Spleen (tissue), 11 donors: ENCODE data around the gene TOM1L2. TPM values are rescaled to one million over a fixed set of nuclear protein-coding genes. Genes with fewer than 3 reads are reported as not detected.

Experiments used
- DNase-seq: peaks from one replicate; pipeline ENCODE4 v3.0.0-alpha.2; 2020
- H3K27ac ChIP-seq, 8 donors: fragments of 200-600 bp; sonication (generic) in 7 of 8; 1 replicate in 4 of 8; 2 replicates in 4 of 8; pipeline versions ENCODE4 v1.5.0 to v1.8.0; 2016 to 2021; ENCODE audit warnings: inconsistent platforms in 4 of 8, mild to moderate bottlenecking in 4 of 8, moderate library complexity in 1 of 8
- H3K27me3 ChIP-seq, 7 donors: fragments of 200-600 bp; sonication (generic) in 6 of 7; replicated peaks in 1 of 7; 1 replicate in 4 of 7; 2 replicates in 3 of 7; pipeline versions ENCODE4 v1.5.0 to v1.8.0; 2016 to 2021; ENCODE audit warnings: inconsistent platforms in 3 of 7, mild to moderate bottlenecking in 1 of 7
- H3K36me3 ChIP-seq, 6 donors: fragments of 200-600 bp; sonication (generic) in 5 of 6; 1 replicate in 4 of 6; 2 replicates in 2 of 6; pipeline versions ENCODE4 v1.5.0 to v1.8.0; 2016 to 2021; ENCODE audit warnings: inconsistent platforms in 2 of 6
- H3K4me1 ChIP-seq, 6 donors: fragments of 200-600 bp; sonication (generic) in 5 of 6; 1 replicate in 3 of 6; 2 replicates in 3 of 6; pipeline versions ENCODE4 v1.5.0 to v1.8.0; 2016 to 2021; ENCODE audit warnings: inconsistent platforms in 3 of 6
- H3K4me3 ChIP-seq, 8 donors: fragments of 200-600 bp; sonication (generic) in 7 of 8; 1 replicate in 4 of 8; 2 replicates in 4 of 8; pipeline versions ENCODE4 v1.5.0 to v1.8.0; 2016 to 2021; ENCODE audit warnings: inconsistent platforms in 4 of 8, mild to moderate bottlenecking in 4 of 8, moderate library complexity in 2 of 8
- H3K9me3 ChIP-seq, 8 donors: fragments of 200-600 bp; sonication (generic) in 7 of 8; 1 replicate in 4 of 8; 2 replicates in 4 of 8; pipeline versions ENCODE4 v1.5.0 to v1.8.0; 2016 to 2021; ENCODE audit warnings: inconsistent platforms in 4 of 8
- POLR2A ChIP-seq, 3 donors: fragments of 450-650 bp; IDR thresholded peaks; one replicate each; pipeline ENCODE4 v1.5.1; 2017; ENCODE audit warnings: antibody characterized with exemption in 3 of 3, mild to moderate bottlenecking in 1 of 3
- POLR2AphosphoS5 ChIP-seq, 3 donors: sonication (generic); formaldehyde crosslinking; IDR thresholded peaks; one replicate each; pipeline ENCODE4 v1.5.1; 2017; ENCODE audit warnings: antibody characterized with exemption in 3 of 3
- WGBS, 5 donors: extraction: QIAGEN DNeasy Blood & Tissue Kit in 3 of 5; methylation state at CpG; one replicate each; pipeline versions ENCODE4 v1.1.5 to v1.1.7; 2013 to 2018; 5-methylcytosine and 5-hydroxymethylcytosine counted together
- intact Hi-C: fragments of 100-400 bp; cut with DNase I; formaldehyde crosslinking; loops from one replicate; pipeline ENCODE4 v1.15.0; 2023; ENCODE audit warnings: low total_unique reads
- polyA plus RNA-seq, 3 donors: library from polyadenylated mRNA; stranded (reverse); fragments of 200-250 nt; gene quantifications; one replicate each; pipeline ENCODE4 v1.2.1, GENCODE V29; 2013
- total RNA-seq, 7 donors: library from RNA; depleted of rRNA in 3 of 7; stranded (reverse); fragments of >200 nt in 3 of 7; fragmentation: NEBNext Ultra II Directional in 4 of 7; extraction: Animal tissue kit (Norgen Biotek cat#: 25700) in 4 of 7; gene quantifications; one replicate each; pipeline versions ENCODE4 v1.1.0 to v1.2.1, GENCODE V29; 2016 to 2021
- TF ChIP-seq, protein P1 (sequence below), 11 experiments: fragments of 200-600 bp in 7 of 11; fragments of 450-650 bp in 4 of 11; sonication (generic) in 4 of 11; IDR thresholded peaks in 8 of 11; conservative IDR thresholded peaks in 3 of 11; 1 replicate in 7 of 11; 2 replicates in 4 of 11; pipeline versions ENCODE4 v1.4.0 to v1.8.0; 2016 to 2021; ENCODE audit warnings: antibody characterized with exemption in 11 of 11, inconsistent platforms in 4 of 11, mild to moderate bottlenecking in 1 of 11
- donor health status: healthy with polysubstance abuse.
- donor health status: DM: no; HTN: no; CAD: no; lungs with moderate emphysema.
- donor health status: DM: no; HTN: no; CAD: no.
- donor health status: Bipolar disorder and iron deficiency.
- donor health status: healthy.
- donor health status: DM: no; HTN: no; CAD: no.
- donor health status: DM: yes; HTN: yes; CAD: no.

Gene TOM1L2
- total and polyA plus RNA-seq, 10 donors, result 5.3 to 82.6 (median 53.6) TPM

DNA sequence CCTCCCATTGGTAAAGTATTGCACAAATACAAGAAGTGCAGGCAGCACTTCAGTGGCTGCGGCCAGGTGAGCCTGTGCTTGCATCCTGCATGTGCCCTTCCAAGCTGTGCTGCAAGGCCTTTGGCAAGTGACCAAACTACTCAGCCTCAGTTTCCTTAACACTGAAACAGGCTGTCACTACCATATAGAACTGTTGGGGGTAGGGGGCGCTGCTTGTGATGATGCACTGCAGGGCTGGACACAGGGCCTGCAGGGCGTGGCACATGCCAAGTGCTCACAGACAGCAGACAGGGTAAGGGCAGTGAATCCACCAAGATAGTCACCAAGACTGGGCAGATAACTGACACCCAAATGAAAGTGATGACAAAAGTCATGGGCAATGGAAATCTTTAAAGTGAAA is 69.8 kb downstream of the TOM1L2 start:
- 80 to 96% (median 93%) methylated on average over 2 to 3 of the region's 3 CpGs for WGBS, 5 donors
- Histone ChIP-seq H3K27ac (no peak overlapping the region), H3K4me3 (no peak overlapping the region)

DNA sequence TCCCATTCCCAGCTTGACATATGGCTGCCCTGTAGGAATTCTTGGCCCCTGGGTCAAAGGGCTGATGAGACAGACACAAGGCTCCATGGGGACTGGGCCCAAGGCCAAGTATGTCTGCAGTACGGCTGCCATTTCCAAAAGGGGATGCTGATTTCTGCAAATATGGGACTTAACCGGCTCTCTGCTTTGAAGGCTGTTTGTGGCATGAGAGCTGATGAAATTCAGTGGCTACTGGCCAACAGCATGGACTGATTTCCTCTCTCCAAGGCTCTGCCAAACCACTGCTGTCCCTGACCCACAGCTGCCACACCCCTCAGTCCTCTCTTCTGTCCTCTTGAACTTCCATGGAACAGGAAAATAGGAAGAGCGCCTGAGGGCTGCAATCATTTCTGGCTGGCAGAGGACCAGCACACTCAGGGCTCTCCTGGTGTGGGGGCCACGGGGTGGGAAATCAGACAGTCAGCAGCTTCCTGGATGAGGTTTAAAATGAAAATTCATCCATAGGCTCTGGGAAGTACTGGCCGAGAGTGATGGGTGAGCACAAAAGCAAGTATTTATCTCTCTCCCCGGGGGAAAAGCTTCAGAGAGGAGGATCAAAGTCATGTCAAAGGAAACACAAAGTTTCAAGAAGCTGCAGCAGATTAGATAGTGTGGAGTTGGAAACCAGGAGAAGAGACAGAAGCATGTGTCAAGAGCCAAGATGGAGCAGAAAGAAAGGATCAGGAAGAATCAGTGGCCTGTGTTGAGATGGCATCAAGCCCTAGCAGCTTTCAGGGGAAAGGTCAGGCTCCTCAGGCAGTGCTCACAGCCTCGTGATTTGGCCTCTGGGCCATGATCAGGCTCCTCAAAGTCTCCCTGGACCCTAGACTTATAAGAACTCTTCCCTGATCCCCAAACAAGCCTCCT is 71.3 kb downstream of the TOM1L2 start:
- Histone ChIP-seq H3K27ac (peak overlapping the region; percentile 36 to 78 (median 62)), H3K4me1 (peaks cover 13 to 57% (median 30%) of the 10 kb centered on the region in 6 donors), H3K27me3 (no peaks in the 10 kb centered on the region), H3K4me3 (no peak overlapping the region), H3K36me3 (peaks cover 0 to 43% (median 11%) of the 10 kb centered on the region in 6 donors), H3K9me3 (no peaks in the 10 kb centered on the region)
- WGBS, 5 donors, result 32 to 55% (median 43%) methylated on average over 7 of the region's 7 CpGs
- TF ChIP-seq, protein P1, sequence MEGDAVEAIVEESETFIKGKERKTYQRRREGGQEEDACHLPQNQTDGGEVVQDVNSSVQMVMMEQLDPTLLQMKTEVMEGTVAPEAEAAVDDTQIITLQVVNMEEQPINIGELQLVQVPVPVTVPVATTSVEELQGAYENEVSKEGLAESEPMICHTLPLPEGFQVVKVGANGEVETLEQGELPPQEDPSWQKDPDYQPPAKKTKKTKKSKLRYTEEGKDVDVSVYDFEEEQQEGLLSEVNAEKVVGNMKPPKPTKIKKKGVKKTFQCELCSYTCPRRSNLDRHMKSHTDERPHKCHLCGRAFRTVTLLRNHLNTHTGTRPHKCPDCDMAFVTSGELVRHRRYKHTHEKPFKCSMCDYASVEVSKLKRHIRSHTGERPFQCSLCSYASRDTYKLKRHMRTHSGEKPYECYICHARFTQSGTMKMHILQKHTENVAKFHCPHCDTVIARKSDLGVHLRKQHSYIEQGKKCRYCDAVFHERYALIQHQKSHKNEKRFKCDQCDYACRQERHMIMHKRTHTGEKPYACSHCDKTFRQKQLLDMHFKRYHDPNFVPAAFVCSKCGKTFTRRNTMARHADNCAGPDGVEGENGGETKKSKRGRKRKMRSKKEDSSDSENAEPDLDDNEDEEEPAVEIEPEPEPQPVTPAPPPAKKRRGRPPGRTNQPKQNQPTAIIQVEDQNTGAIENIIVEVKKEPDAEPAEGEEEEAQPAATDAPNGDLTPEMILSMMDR (IDR thresholded peaks at IDR 0.05 in 8 of 11, conservative IDR thresholded peaks at IDR 0.05 in 3 of 11), result no peak
- no peak for TF ChIP-seq POLR2A (IDR thresholded peaks at IDR 0.05)
- peak; percentile 16 to 90 (median 81) for TF ChIP-seq POLR2AphosphoS5 (IDR thresholded peaks at IDR 0.05)
- intact Hi-C loops, result no loop called here
- DNase-seq, result peak; percentile 83

More for the DNA sequence above, 69.8 kb downstream of the TOM1L2 start:
- peaks cover 13 to 64% (median 38%) of the 10 kb centered on the region in 6 donors for H3K4me1 ChIP-seq
- TF ChIP-seq POLR2AphosphoS5 (IDR thresholded peaks at IDR 0.05), result no peak
- TF ChIP-seq, protein P1 (IDR thresholded peaks at IDR 0.05 in 8 of 11, conservative IDR thresholded peaks at IDR 0.05 in 3 of 11), result no peak
- no peak for TF ChIP-seq POLR2A (IDR thresholded peaks at IDR 0.05)
- no peak for DNase-seq
- intact Hi-C loops, result no loop called here
- H3K36me3 ChIP-seq, result peaks cover 0 to 39% (median 4%) of the 10 kb centered on the region in 6 donors
- no peaks in the 10 kb centered on the region for H3K9me3 ChIP-seq
- no peaks in the 10 kb centered on the region for H3K27me3 ChIP-seq

DNA sequence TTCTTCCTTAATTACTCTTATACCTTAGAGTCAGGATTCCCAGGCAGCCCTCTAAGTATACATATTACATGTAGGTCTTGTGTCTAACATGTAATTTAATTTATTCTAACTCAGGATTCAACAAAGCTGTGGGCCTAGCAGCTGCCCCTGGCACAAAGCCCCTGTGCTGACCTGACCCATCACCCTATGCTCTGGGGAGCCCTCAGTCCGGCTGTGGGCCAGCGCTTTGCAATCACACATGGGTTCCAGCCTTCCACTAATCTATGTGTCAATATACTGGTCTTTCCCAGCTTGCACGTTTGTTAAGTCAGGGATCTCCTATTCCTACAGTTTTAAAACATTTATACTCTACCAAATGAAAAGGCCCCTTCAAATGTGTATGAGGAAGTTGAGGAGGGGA is 72.7 kb downstream of the TOM1L2 start:
- TF ChIP-seq POLR2AphosphoS5 (IDR thresholded peaks at IDR 0.05) (no peak), POLR2A (IDR thresholded peaks at IDR 0.05) (no peak)
- TF ChIP-seq, protein P1 (IDR thresholded peaks at IDR 0.05 in 8 of 11, conservative IDR thresholded peaks at IDR 0.05 in 3 of 11), result no peak
- DNase-seq, result no peak
- H3K36me3 ChIP-seq, result peaks cover 0 to 47% (median 16%) of the 10 kb centered on the region in 6 donors
- H3K4me1 ChIP-seq, result peaks cover 13 to 57% (median 28%) of the 10 kb centered on the region in 6 donors
- H3K27me3 ChIP-seq, result no peaks in the 10 kb centered on the region
- H3K27ac ChIP-seq, result peak overlapping the region in 4 of 8 donors; percentile 36 to 72 (median 56)
- no peak overlapping the region for H3K4me3 ChIP-seq
- WGBS, 5 donors, result 78 to 91% (median 87%) methylated on average over 3 of the region's 3 CpGs
- no peaks in the 10 kb centered on the region for H3K9me3 ChIP-seq
- intact Hi-C loops, result loop anchor here (10.0 kb wide), 1 partner anchor 135 kb away; the partner anchor contains the start of genes ATPAF2 and GID4

DNA sequence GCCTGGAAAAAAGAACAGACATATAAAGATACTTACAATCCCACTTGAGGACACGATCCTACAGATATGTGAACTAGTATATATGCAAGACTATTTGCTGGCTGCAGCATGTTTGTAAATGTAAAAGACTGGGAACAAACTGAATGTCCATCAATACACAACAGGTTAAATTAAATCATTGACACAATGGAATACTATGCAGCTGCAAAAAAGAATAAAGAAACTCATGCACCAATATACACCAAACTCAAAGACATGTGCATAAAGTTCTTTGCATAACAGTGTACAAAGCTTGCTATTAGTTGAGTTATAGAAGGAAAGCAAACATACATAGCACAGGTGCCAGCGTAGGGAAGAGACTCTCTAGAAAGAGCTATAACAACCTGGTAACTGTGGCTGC is 73.5 kb downstream of the TOM1L2 start:
- no peak for DNase-seq
- Histone ChIP-seq H3K27me3 (no peaks in the 10 kb centered on the region), H3K36me3 (peaks cover 0 to 54% (median 17%) of the 10 kb centered on the region in 6 donors), H3K4me1 (peaks cover 13 to 57% (median 27%) of the 10 kb centered on the region in 6 donors), H3K9me3 (no peaks in the 10 kb centered on the region), H3K27ac (no peak overlapping the region), H3K4me3 (no peak overlapping the region)
- intact Hi-C loops, result loop anchor here (10.0 kb wide), 1 partner anchor 136 kb away; the partner anchor contains the start of genes ATPAF2 and GID4
- TF ChIP-seq POLR2A (IDR thresholded peaks at IDR 0.05), result no peak
- TF ChIP-seq, protein P1 (IDR thresholded peaks at IDR 0.05 in 8 of 11, conservative IDR thresholded peaks at IDR 0.05 in 3 of 11), result no peak
- no peak for TF ChIP-seq POLR2AphosphoS5 (IDR thresholded peaks at IDR 0.05)
- WGBS, 5 donors, result 91 to 97% (median 96%) methylated on average over 2 of the region's 2 CpGs
